Neural progenitor cell (in vitro differentiated cells): ENCODE data around the gene LTV1. TPM values are rescaled to one million over a fixed set of nuclear protein-coding genes. Genes with fewer than 3 reads are reported as not detected.

Source experiments
- DNase-seq: peaks from one replicate; pipeline ENCODE4 v3.0.0-alpha.2; 2016; ENCODE audit warnings: low spot score
- H2AFZ ChIP-seq: fragments of 200-600 bp; sonication (generic); replicated peaks from 2 replicates; pipeline ENCODE4 v1.6.1; 2016; ENCODE audit warnings: antibody characterized with exemption
- H3F3A ChIP-seq: fragments of 200-600 bp; sonication (generic); 2 replicates; pipeline ENCODE4 v1.6.1; 2016; ENCODE audit warnings: antibody characterized with exemption, low read depth
- H3K27ac ChIP-seq: fragments of 200-600 bp; sonication (generic); 2 replicates; pipeline ENCODE4 v1.5.1; 2016; ENCODE audit warnings: mild to moderate bottlenecking
- H3K27me3 ChIP-seq: fragments of 200-600 bp; sonication (generic); 2 replicates; pipeline ENCODE4 v1.6.1; 2016; ENCODE audit warnings: mild to moderate bottlenecking, moderate library complexity
- H3K36me3 ChIP-seq: fragments of 200-600 bp; sonication (generic); 2 replicates; pipeline ENCODE4 v1.5.1; 2016
- H3K4me1 ChIP-seq: fragments of 200-600 bp; sonication (generic); 2 replicates; pipeline ENCODE4 v1.6.1; 2016; ENCODE audit warnings: mixed run types
- H3K4me2 ChIP-seq: fragments of 200-600 bp; sonication (generic); 2 replicates; pipeline ENCODE4 v1.6.1; 2016
- H3K4me3 ChIP-seq: fragments of 200-600 bp; sonication (generic); 2 replicates; pipeline ENCODE4 v1.5.1; 2016
- H3K79me2 ChIP-seq: fragments of 200-600 bp; sonication (generic); 2 replicates; pipeline ENCODE4 v1.6.1; 2016; ENCODE audit warnings: low read depth
- H3K9ac ChIP-seq: fragments of 200-600 bp; sonication (generic); 2 replicates; pipeline ENCODE4 v1.6.1; 2016
- H3K9me3 ChIP-seq: fragments of 200-600 bp; sonication (generic); 2 replicates; pipeline ENCODE4 v1.5.1; 2016; ENCODE audit warnings: low read depth
- H4K20me1 ChIP-seq: fragments of 200-600 bp; sonication (generic); 2 replicates; pipeline ENCODE4 v1.6.1; 2016; ENCODE audit warnings: low read depth
- H3K27ac Mint-ChIP-seq: 3 replicates; pipeline ENCODE4 v1.8.0; 2021; ENCODE audit warnings: mixed read lengths
- H3K27me3 Mint-ChIP-seq: 2 replicates; pipeline ENCODE4 v1.8.0; 2022; ENCODE audit warnings: low read depth, mild to moderate bottlenecking, inconsistent platforms, moderate library complexity, mixed read lengths; ENCODE audit not compliant: insufficient read depth
- H3K36me3 Mint-ChIP-seq: 3 replicates; pipeline ENCODE4 v1.8.0; 2021; ENCODE audit warnings: mixed read lengths
- H3K4me1 Mint-ChIP-seq: 3 replicates; pipeline ENCODE4 v1.8.0; 2021; ENCODE audit warnings: mixed read lengths
- H3K4me3 Mint-ChIP-seq: 3 replicates; pipeline ENCODE4 v1.8.0; 2021; ENCODE audit warnings: mild to moderate bottlenecking, moderate library complexity, mixed read lengths
- H3K9me3 Mint-ChIP-seq: 3 replicates; pipeline ENCODE4 v1.8.0; 2020; ENCODE audit warnings: mixed read lengths
- CTCF ChIP-seq: fragments of 200-600 bp; sonication (generic); IDR thresholded peaks from 2 replicates; pipeline ENCODE4 v1.5.1; 2017; ENCODE audit warnings: antibody characterized with exemption, mild to moderate bottlenecking
- EZH2 ChIP-seq: fragments of 200-600 bp; sonication (generic); IDR thresholded peaks from 2 replicates; pipeline ENCODE4 v1.6.1; 2017; ENCODE audit warnings: antibody characterized with exemption, mild to moderate bottlenecking, moderate library complexity
- EZH2phosphoT487 ChIP-seq: fragments of 200-600 bp; sonication (generic); IDR thresholded peaks from 2 replicates; pipeline ENCODE4 v1.6.1; 2017; ENCODE audit warnings: antibody characterized with exemption
- total RNA-seq: library from RNA; depleted of rRNA; stranded (reverse); fragments of >200 nt; gene quantifications from 2 replicates; pipeline ENCODE4 v1.2.3, GENCODE V29; 2015; ENCODE audit warnings: low replicate concordance

Gene LTV1
- total RNA-seq, 1 donor from 2014 or later: 36.0 TPM

- Histone ChIP-seq H3K36me3 (no peaks in the 10 kb centered on the region), H3K4me3 (no peak overlapping the region), H3K9me3 (no peaks in the 10 kb centered on the region), H3K79me2 (no peaks in the 10 kb centered on the region), H3K27ac (no peak overlapping the region), H3K4me2 (no peak overlapping the region), H3K27me3 (no peaks in the 10 kb centered on the region), H3F3A (no peaks in the 10 kb centered on the region), H3K4me1 (no peaks in the 10 kb centered on the region), H3K9ac (no peak overlapping the region), H2AFZ (no peak overlapping the region), H4K20me1 (no peaks in the 10 kb centered on the region)
- no peak for TF ChIP-seq EZH2phosphoT487
- TF ChIP-seq CTCF: no peak
- TF ChIP-seq EZH2: no peak
- no peak for DNase-seq
- H3K9me3 Mint-ChIP-seq: peaks cover 33% of the 10 kb centered on the region
- no peak overlapping the region for H3K4me3 Mint-ChIP-seq
- H3K27ac Mint-ChIP-seq: no peak overlapping the region
- H3K4me1 Mint-ChIP-seq: no peaks in the 10 kb centered on the region
- H3K36me3 Mint-ChIP-seq: no peaks in the 10 kb centered on the region
- H3K27me3 Mint-ChIP-seq: peaks cover 4% of the 10 kb centered on the region
Measured at GRCh38 chr6:143877584-143878271, 34.6 kb downstream of the LTV1 start.

GRCh38 chr6:143878272-143878760, 35.2 kb downstream of the LTV1 start:
- no peak overlapping the region for H3K4me3 Mint-ChIP-seq
- Histone ChIP-seq H3K9me3 (no peaks in the 10 kb centered on the region), H3K4me2 (no peak overlapping the region), H3K36me3 (no peaks in the 10 kb centered on the region), H4K20me1 (no peaks in the 10 kb centered on the region), H3K27ac (no peak overlapping the region), H3K27me3 (no peaks in the 10 kb centered on the region), H3F3A (no peaks in the 10 kb centered on the region), H2AFZ (no peak overlapping the region), H3K4me1 (no peaks in the 10 kb centered on the region), H3K9ac (no peak overlapping the region), H3K4me3 (no peak overlapping the region), H3K79me2 (no peaks in the 10 kb centered on the region)
- TF ChIP-seq CTCF (no peak), EZH2 (no peak), EZH2phosphoT487 (no peak)
- no peaks in the 10 kb centered on the region for H3K36me3 Mint-ChIP-seq
- H3K4me1 Mint-ChIP-seq: no peaks in the 10 kb centered on the region
- H3K27ac Mint-ChIP-seq: no peak overlapping the region
- H3K9me3 Mint-ChIP-seq: peaks cover 33% of the 10 kb centered on the region
- DNase-seq: no peak
- H3K27me3 Mint-ChIP-seq: peaks cover 4% of the 10 kb centered on the region

GRCh38 chr6:143880412-143880811, 37.3 kb downstream of the LTV1 start:
- Histone ChIP-seq H3K36me3 (no peaks in the 10 kb centered on the region), H3K4me2 (no peak overlapping the region), H3K9me3 (no peaks in the 10 kb centered on the region), H3K79me2 (no peaks in the 10 kb centered on the region), H3F3A (no peaks in the 10 kb centered on the region), H3K4me1 (no peaks in the 10 kb centered on the region), H3K27ac (no peak overlapping the region), H2AFZ (no peak overlapping the region), H3K9ac (no peak overlapping the region), H4K20me1 (no peaks in the 10 kb centered on the region), H3K4me3 (no peak overlapping the region), H3K27me3 (no peaks in the 10 kb centered on the region)
- Mint-ChIP-seq H3K4me3 (no peak overlapping the region), H3K36me3 (no peaks in the 10 kb centered on the region), H3K4me1 (no peaks in the 10 kb centered on the region), H3K27me3 (peaks cover 2% of the 10 kb centered on the region), H3K9me3 (peaks cover 21% of the 10 kb centered on the region), H3K27ac (no peak overlapping the region)
- DNase-seq: no peak
- TF ChIP-seq EZH2 (no peak), CTCF (no peak), EZH2phosphoT487 (no peak)
